ENCODE data around the gene DNPEP. TPM values are rescaled to one million over a fixed set of nuclear protein-coding genes. Genes with fewer than 3 reads are reported as not detected.
"Not testable (repeated sequence)": the region's sequence is repeated elsewhere in the genome, so short reads cannot be mapped to it uniquely, and the experiment has no call there.

DNPEP gene
- polyA plus RNA-seq, 2 donors: 46.2 to 49.6 TPM

- Histone ChIP-seq H3K27me3 (ENCODE audit: control insufficient read depth in 1 of 2, insufficient read depth in 2 of 2, low read length in 2 of 2) (no peaks in the 10 kb centered on the region), H3K9me3 (ENCODE audit: control insufficient read depth in 2 of 2, insufficient read depth in 1 of 2, low read depth in 1 of 2, low read length in 1 of 2) (no peaks in the 10 kb centered on the region), H3K4me3 (ENCODE audit: low read depth in 1 of 2, low read length in 2 of 2) (no peak overlapping the region), H3K4me1 (ENCODE audit: control insufficient read depth in 2 of 2, insufficient read depth in 2 of 2, low read length in 1 of 2) (no peaks in the 10 kb centered on the region), H3K36me3 (ENCODE audit: control insufficient read depth in 2 of 2, insufficient read depth in 2 of 2, low read length in 1 of 2) (no peaks in the 10 kb centered on the region), H3K27ac (ENCODE audit: low read depth in 2 of 2, low read length in 1 of 2) (peak overlapping the region in 1 of 2 donors; percentile 85)
- WGBS, 2 donors: 85 to 92% methylated on average over 9 of the region's 9 CpGs
Measured at GRCh38 chr2:219403861-219404260, 16.1 kb upstream of the DNPEP start.

- Histone ChIP-seq H3K4me3 (ENCODE audit: low read depth in 1 of 2, low read length in 2 of 2) (no peak overlapping the region), H3K27ac (ENCODE audit: low read depth in 2 of 2, low read length in 1 of 2) (no peak overlapping the region), H3K9me3 (ENCODE audit: control insufficient read depth in 2 of 2, insufficient read depth in 1 of 2, low read depth in 1 of 2, low read length in 1 of 2) (no peaks in the 10 kb centered on the region), H3K4me1 (ENCODE audit: control insufficient read depth in 2 of 2, insufficient read depth in 2 of 2, low read length in 1 of 2) (no peaks in the 10 kb centered on the region), H3K36me3 (ENCODE audit: control insufficient read depth in 2 of 2, insufficient read depth in 2 of 2, low read length in 1 of 2) (no peaks in the 10 kb centered on the region), H3K27me3 (ENCODE audit: control insufficient read depth in 1 of 2, insufficient read depth in 2 of 2, low read length in 2 of 2) (no peaks in the 10 kb centered on the region)
- WGBS, 2 donors: 18% methylated on average over 15 of the region's 15 CpGs
Measured at GRCh38 chr2:219402665-219403515, 15.2 kb upstream of the DNPEP start.

- 87 to 89% methylated on average over 8 of the region's 8 CpGs for WGBS, 2 donors
- H3K27ac ChIP-seq (ENCODE audit: low read depth in 2 of 2, low read length in 1 of 2): no peak overlapping the region
Measured at GRCh38 chr2:219401606-219402005, 13.9 kb upstream of the DNPEP start.

GRCh38 chr2:219400562-219400961 is 12.8 kb upstream of the DNPEP start:
- no peak overlapping the region for H3K4me3 ChIP-seq (ENCODE audit: low read depth in 1 of 2, low read length in 2 of 2)
- H3K27me3 ChIP-seq (ENCODE audit: control insufficient read depth in 1 of 2, insufficient read depth in 2 of 2, low read length in 2 of 2): no peaks in the 10 kb centered on the region
- no peaks in the 10 kb centered on the region for H3K36me3 ChIP-seq (ENCODE audit: control insufficient read depth in 2 of 2, insufficient read depth in 2 of 2, low read length in 1 of 2)
- no peak overlapping the region for H3K27ac ChIP-seq (ENCODE audit: low read depth in 2 of 2, low read length in 1 of 2)
- WGBS, 2 donors: 58 to 59% methylated on average over 6 of the region's 6 CpGs
- H3K4me1 ChIP-seq (ENCODE audit: control insufficient read depth in 2 of 2, insufficient read depth in 2 of 2, low read length in 1 of 2): no peaks in the 10 kb centered on the region
- H3K9me3 ChIP-seq (ENCODE audit: control insufficient read depth in 2 of 2, insufficient read depth in 1 of 2, low read depth in 1 of 2, low read length in 1 of 2): no peaks in the 10 kb centered on the region

More at GRCh38 chr2:219401606-219402005, 13.9 kb upstream of the DNPEP start:
- no peaks in the 10 kb centered on the region for H3K9me3 ChIP-seq (ENCODE audit: control insufficient read depth in 2 of 2, insufficient read depth in 1 of 2, low read depth in 1 of 2, low read length in 1 of 2)
- no peaks in the 10 kb centered on the region for H3K27me3 ChIP-seq (ENCODE audit: control insufficient read depth in 1 of 2, insufficient read depth in 2 of 2, low read length in 2 of 2)
- no peaks in the 10 kb centered on the region for H3K4me1 ChIP-seq (ENCODE audit: control insufficient read depth in 2 of 2, insufficient read depth in 2 of 2, low read length in 1 of 2)
- H3K4me3 ChIP-seq (ENCODE audit: low read depth in 1 of 2, low read length in 2 of 2): no peak overlapping the region
- no peaks in the 10 kb centered on the region for H3K36me3 ChIP-seq (ENCODE audit: control insufficient read depth in 2 of 2, insufficient read depth in 2 of 2, low read length in 1 of 2)

- whole genome bisulfite sequencing, 2 donors: 70 to 72% methylated on average over 14 of the region's 14 CpGs
- Histone ChIP-seq H3K9me3 (ENCODE audit: control insufficient read depth in 2 of 2, insufficient read depth in 1 of 2, low read depth in 1 of 2, low read length in 1 of 2) (no peaks in the 10 kb centered on the region), H3K27me3 (ENCODE audit: control insufficient read depth in 1 of 2, insufficient read depth in 2 of 2, low read length in 2 of 2) (no peaks in the 10 kb centered on the region), H3K36me3 (ENCODE audit: control insufficient read depth in 2 of 2, insufficient read depth in 2 of 2, low read length in 1 of 2) (no peaks in the 10 kb centered on the region), H3K4me1 (ENCODE audit: control insufficient read depth in 2 of 2, insufficient read depth in 2 of 2, low read length in 1 of 2) (no peaks in the 10 kb centered on the region), H3K27ac (ENCODE audit: low read depth in 2 of 2, low read length in 1 of 2) (no peak overlapping the region), H3K4me3 (ENCODE audit: low read depth in 1 of 2, low read length in 2 of 2) (no peak overlapping the region)
Measured at GRCh38 chr2:219399716-219400478, 12.2 kb upstream of the DNPEP start.

GRCh38 chr2:219398721-219399363 is 11.1 kb upstream of the DNPEP start:
- H3K4me1 ChIP-seq (ENCODE audit: control insufficient read depth in 2 of 2, insufficient read depth in 2 of 2, low read length in 1 of 2): no peaks in the 10 kb centered on the region
- no peaks in the 10 kb centered on the region for H3K9me3 ChIP-seq (ENCODE audit: control insufficient read depth in 2 of 2, insufficient read depth in 1 of 2, low read depth in 1 of 2, low read length in 1 of 2)
- no peak overlapping the region for H3K27ac ChIP-seq (ENCODE audit: low read depth in 2 of 2, low read length in 1 of 2)
- H3K36me3 ChIP-seq (ENCODE audit: control insufficient read depth in 2 of 2, insufficient read depth in 2 of 2, low read length in 1 of 2): no peaks in the 10 kb centered on the region
- no peak overlapping the region for H3K4me3 ChIP-seq (ENCODE audit: low read depth in 1 of 2, low read length in 2 of 2)
- H3K27me3 ChIP-seq (ENCODE audit: control insufficient read depth in 1 of 2, insufficient read depth in 2 of 2, low read length in 2 of 2): no peaks in the 10 kb centered on the region
- WGBS, 2 donors: 28 to 41% methylated on average over 5 of the region's 5 CpGs

- Histone ChIP-seq H3K27ac (ENCODE audit: low read depth in 2 of 2, low read length in 1 of 2) (no peak overlapping the region), H3K9me3 (ENCODE audit: control insufficient read depth in 2 of 2, insufficient read depth in 1 of 2, low read depth in 1 of 2, low read length in 1 of 2) (no peaks in the 10 kb centered on the region), H3K4me1 (ENCODE audit: control insufficient read depth in 2 of 2, insufficient read depth in 2 of 2, low read length in 1 of 2) (no peaks in the 10 kb centered on the region), H3K36me3 (ENCODE audit: control insufficient read depth in 2 of 2, insufficient read depth in 2 of 2, low read length in 1 of 2) (no peaks in the 10 kb centered on the region), H3K4me3 (ENCODE audit: low read depth in 1 of 2, low read length in 2 of 2) (no peak overlapping the region), H3K27me3 (ENCODE audit: control insufficient read depth in 1 of 2, insufficient read depth in 2 of 2, low read length in 2 of 2) (no peaks in the 10 kb centered on the region)
- 59 to 60% methylated on average over 6 of the region's 6 CpGs for WGBS, 2 donors
Measured at GRCh38 chr2:219396863-219397457, 9.2 kb upstream of the DNPEP start.

- no peak overlapping the region for H3K27ac ChIP-seq (ENCODE audit: low read depth in 2 of 2, low read length in 1 of 2)
Measured at GRCh38 chr2:219395609-219396008, 7.9 kb upstream of the DNPEP start.

GRCh38 chr2:219395056-219395455 is 7.3 kb upstream of the DNPEP start:
- not testable (repeated sequence) for H3K4me3 ChIP-seq (ENCODE audit: low read depth in 1 of 2, low read length in 2 of 2); H3K36me3 ChIP-seq (ENCODE audit: control insufficient read depth in 2 of 2, insufficient read depth in 2 of 2, low read length in 1 of 2); H3K27ac ChIP-seq (ENCODE audit: low read depth in 2 of 2, low read length in 1 of 2); H3K4me1 ChIP-seq (ENCODE audit: control insufficient read depth in 2 of 2, insufficient read depth in 2 of 2, low read length in 1 of 2); H3K9me3 ChIP-seq (ENCODE audit: control insufficient read depth in 2 of 2, insufficient read depth in 1 of 2, low read depth in 1 of 2, low read length in 1 of 2); H3K27me3 ChIP-seq (ENCODE audit: control insufficient read depth in 1 of 2, insufficient read depth in 2 of 2, low read length in 2 of 2)
- 94% methylated on average over 9 of the region's 9 CpGs for WGBS, 2 donors

More at GRCh38 chr2:219395609-219396008, 7.9 kb upstream of the DNPEP start:
- Histone ChIP-seq H3K4me3 (ENCODE audit: low read depth in 1 of 2, low read length in 2 of 2) (no peak overlapping the region), H3K36me3 (ENCODE audit: control insufficient read depth in 2 of 2, insufficient read depth in 2 of 2, low read length in 1 of 2) (no peaks in the 10 kb centered on the region), H3K4me1 (ENCODE audit: control insufficient read depth in 2 of 2, insufficient read depth in 2 of 2, low read length in 1 of 2) (no peaks in the 10 kb centered on the region), H3K9me3 (ENCODE audit: control insufficient read depth in 2 of 2, insufficient read depth in 1 of 2, low read depth in 1 of 2, low read length in 1 of 2) (no peaks in the 10 kb centered on the region), H3K27me3 (ENCODE audit: control insufficient read depth in 1 of 2, insufficient read depth in 2 of 2, low read length in 2 of 2) (no peaks in the 10 kb centered on the region)
- 90 to 94% methylated on average over 3 of the region's 3 CpGs for WGBS, 2 donors

Data from esophagus (tissue), 2 donors.